Left lung (tissue), 14 donors: ENCODE results near the gene ERVH48-1. TPM values are rescaled to one million over a fixed set of nuclear protein-coding genes. Genes with fewer than 3 reads are reported as not detected.

Experiments used
- ATAC-seq: fragments of 200-7000 bp; cut with Tn5 transposase; one replicate; pipeline ENCODE4 v1.9.1; 2020; ENCODE audit warnings: moderate library complexity
- DNase-seq, 4 donors: peaks; one replicate each; pipeline ENCODE4 v3.0.0-alpha.2; 2013 to 2020
- H3K27ac ChIP-seq, 2 donors: fragments of 200-600 bp; sonication (generic) in 1 of 2; one replicate each; pipeline versions ENCODE4 v1.5.0 to v1.8.0; 2020 to 2021
- H3K27me3 ChIP-seq, 2 donors: fragments of 200-600 bp; sonication (generic) in 1 of 2; one replicate each; pipeline versions ENCODE4 v1.5.0 to v1.8.0; 2020 to 2021
- H3K36me3 ChIP-seq, 2 donors: fragments of 200-600 bp; sonication (generic) in 1 of 2; one replicate each; pipeline versions ENCODE4 v1.5.0 to v1.8.0; 2020 to 2021
- H3K4me1 ChIP-seq, 2 donors: fragments of 200-600 bp; one replicate each; pipeline ENCODE4 v1.8.0; 2021
- H3K4me3 ChIP-seq, 2 donors: fragments of 200-600 bp; sonication (generic) in 1 of 2; one replicate each; pipeline versions ENCODE4 v1.5.0 to v1.8.0; 2020 to 2021; ENCODE audit warnings: mild to moderate bottlenecking in 1 of 2
- H3K9me3 ChIP-seq, 2 donors: fragments of 200-600 bp; sonication (generic) in 1 of 2; one replicate each; pipeline versions ENCODE4 v1.5.0 to v1.8.0; 2020 to 2021
- intact Hi-C, 2 donors: fragments of 100-400 bp; cut with DNase I; formaldehyde crosslinking; loops; one replicate each; pipeline versions ENCODE4 v1.11.2 to v1.14.2; 2022
- long read RNA-seq, 12 donors: library from polyadenylated mRNA in 2 of 12; unstranded in 2 of 12; transcript quantifications; one replicate each; pipeline ENCODE4 v2.0.0 and lab custom pipeline, GENCODE V29; 2019 to 2026
- polyA plus RNA-seq, 6 donors: library from polyadenylated mRNA; unstranded; fragments of 120-200 nt; gene quantifications; one replicate each; pipeline ENCODE4 v1.2.1, GENCODE V29; 2013; ENCODE audit not compliant: insufficient read length in 6 of 6
- total RNA-seq, 2 donors: library from RNA; stranded (reverse); fragmentation: NEBNext Ultra II Directional; extraction: Animal tissue kit (Norgen Biotek cat#: 25700); gene quantifications; one replicate each; pipeline ENCODE4 v1.2.1, GENCODE V29; 2021
- TF ChIP-seq, protein P1 (sequence below), 2 donors: fragments of 200-600 bp; sonication (generic) in 1 of 2; IDR thresholded peaks; one replicate each; pipeline versions ENCODE4 v1.5.0 to v1.8.0; 2021; ENCODE audit warnings: antibody characterized with exemption in 2 of 2
- donor health status: DM: no; HTN: yes; CAD: no.
- donor health status: DM: no; HTN: no; CAD: no.

ERVH48-1 gene
- not detected for total RNA-seq
- polyA plus RNA-seq: 1 to 10 TPM; 1.9 to 2.9 (median 2.4) TPM
- long read RNA-seq, donor 1, partial matches to known transcripts: 0 of 3 reads
- long read RNA-seq, donor 1, other reads (novel, unspliced or antisense): 0 of 3 reads
- long read RNA-seq, donor 2, partial matches to known transcripts: 0 of 1 reads
- long read RNA-seq, donor 2, other reads (novel, unspliced or antisense): 0 of 1 reads
- long read RNA-seq, donor 3, partial matches to known transcripts: 0 of 2 reads
- long read RNA-seq, donor 3, other reads (novel, unspliced or antisense): 0 of 2 reads
- long read RNA-seq, donor 4: 0 reads
- long read RNA-seq, donor 5, partial matches to known transcripts: 0 of 2 reads
- long read RNA-seq, donor 5, other reads (novel, unspliced or antisense): 0 of 2 reads
- long read RNA-seq, donor 6: 0 reads
- long read RNA-seq, donor 7: 0 reads
- long read RNA-seq, donor 8: 0 reads
- long read RNA-seq, donor 9: 0 reads
- long read RNA-seq, donor 10: 0 reads
- long read RNA-seq, donor 11: 0 reads
- long read RNA-seq, donor 12: 0 reads

DNA sequence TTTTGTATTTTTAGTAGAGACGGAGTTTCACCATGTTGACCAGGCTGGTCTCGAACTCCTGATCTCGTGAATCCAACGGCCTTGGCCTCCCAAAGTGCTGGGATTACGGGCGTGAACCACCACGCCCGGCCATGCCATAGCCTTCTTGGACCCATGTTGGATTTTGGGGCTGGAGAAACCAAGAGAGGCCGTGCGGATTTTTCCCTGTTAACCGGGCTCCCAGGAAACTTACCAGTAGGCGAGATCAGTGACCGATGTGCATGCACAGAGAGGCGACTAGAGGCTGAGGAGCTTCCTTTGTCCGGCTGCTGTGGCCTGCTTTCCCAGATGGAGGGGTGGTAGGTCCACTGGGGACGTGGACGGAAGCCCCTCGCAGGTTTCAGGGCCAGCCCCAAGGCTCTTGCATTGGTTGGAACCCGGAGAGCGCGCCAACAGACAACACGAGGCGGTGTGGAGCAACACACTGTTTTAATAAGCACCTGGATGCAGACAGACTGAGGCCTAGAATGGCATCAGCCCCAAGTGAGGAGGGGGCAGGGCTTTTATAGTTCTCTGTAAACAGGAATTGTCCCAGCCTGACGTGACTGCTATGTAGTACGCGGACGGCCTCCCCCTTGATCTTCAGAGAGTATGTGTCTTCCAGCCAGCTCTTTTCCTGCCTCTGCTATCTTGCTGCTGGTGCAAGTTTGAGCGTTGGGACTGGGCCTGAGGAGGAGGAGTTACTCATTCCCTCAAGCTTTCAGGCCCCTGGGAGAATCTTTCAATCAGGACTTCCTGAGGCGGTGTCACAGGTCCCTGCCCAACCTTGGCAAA is at the start of gene ERVH48-1:
Gene ERVH48-1 (minus strand): TSS at position 517 of the 813 bp plus-strand sequence. CDS start 6,624 bp downstream, outside the sequence.
- Histone ChIP-seq H3K4me1 (peaks cover 0 to 9% of the 10 kb centered on the region in 2 donors), H3K4me3 (no peak within 1 kb of the TSS), H3K27me3 (no peaks in the 10 kb centered on the region), H3K9me3 (no peaks in the 10 kb centered on the region), H3K36me3 (no peaks in the 10 kb centered on the region), H3K27ac (no peak within 1 kb of the TSS)
- ATAC-seq (no peak), DNase-seq (peak in 2 of 4 donors; percentile 18 to 41)
- intact Hi-C loops: no loop called here
- TF ChIP-seq, protein P1, sequence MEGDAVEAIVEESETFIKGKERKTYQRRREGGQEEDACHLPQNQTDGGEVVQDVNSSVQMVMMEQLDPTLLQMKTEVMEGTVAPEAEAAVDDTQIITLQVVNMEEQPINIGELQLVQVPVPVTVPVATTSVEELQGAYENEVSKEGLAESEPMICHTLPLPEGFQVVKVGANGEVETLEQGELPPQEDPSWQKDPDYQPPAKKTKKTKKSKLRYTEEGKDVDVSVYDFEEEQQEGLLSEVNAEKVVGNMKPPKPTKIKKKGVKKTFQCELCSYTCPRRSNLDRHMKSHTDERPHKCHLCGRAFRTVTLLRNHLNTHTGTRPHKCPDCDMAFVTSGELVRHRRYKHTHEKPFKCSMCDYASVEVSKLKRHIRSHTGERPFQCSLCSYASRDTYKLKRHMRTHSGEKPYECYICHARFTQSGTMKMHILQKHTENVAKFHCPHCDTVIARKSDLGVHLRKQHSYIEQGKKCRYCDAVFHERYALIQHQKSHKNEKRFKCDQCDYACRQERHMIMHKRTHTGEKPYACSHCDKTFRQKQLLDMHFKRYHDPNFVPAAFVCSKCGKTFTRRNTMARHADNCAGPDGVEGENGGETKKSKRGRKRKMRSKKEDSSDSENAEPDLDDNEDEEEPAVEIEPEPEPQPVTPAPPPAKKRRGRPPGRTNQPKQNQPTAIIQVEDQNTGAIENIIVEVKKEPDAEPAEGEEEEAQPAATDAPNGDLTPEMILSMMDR (IDR thresholded peaks at IDR 0.05): no peak

DNA sequence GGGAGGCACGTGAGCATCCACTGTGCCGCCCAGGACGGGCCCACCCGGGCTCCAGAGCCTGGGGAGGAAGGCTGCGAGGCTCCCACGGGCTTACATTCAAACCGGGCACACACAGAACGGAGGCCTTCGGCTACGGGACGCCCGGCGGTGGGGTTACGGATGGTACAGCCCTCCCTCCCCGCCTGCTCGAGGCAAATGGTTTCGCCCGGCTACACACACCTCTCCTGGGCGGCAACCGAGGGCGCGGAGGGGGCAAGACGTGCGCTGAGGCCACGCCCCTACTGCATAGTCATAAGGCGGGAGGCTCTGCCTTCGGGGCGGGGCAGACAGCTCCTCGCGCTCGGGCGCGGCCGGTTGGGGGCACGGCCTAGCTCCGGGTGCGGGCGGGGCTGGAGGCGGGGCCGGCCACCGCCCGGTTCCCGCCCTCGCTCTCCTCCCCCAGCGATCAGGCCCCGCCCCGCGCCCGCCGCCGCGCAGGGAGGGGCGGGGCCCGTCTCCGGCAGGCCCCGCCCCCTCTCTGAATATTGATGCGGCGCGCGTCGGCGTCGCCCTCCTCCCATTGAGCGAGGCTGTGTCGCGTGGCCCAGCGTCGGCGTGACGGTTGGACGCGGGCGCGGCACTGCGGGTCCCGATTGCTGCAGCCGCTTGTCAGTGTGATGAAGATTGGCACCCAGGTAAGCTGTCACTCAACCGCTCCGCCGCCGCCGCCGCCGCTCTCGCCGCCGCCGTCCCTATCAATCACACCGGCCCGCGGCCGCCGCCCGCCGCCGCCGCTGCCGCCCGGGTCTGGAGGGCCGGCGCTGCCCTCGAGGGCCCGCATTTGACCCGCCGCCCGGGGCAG is 48.8 kb upstream of the ERVH48-1 start, which contains the start of gene PKNOX1:
Gene PKNOX1 (plus strand): TSS at position 572 of the 841 bp plus-strand sequence. CDS start 29,820 bp downstream, outside the sequence.
- TF ChIP-seq, protein P1 (IDR thresholded peaks at IDR 0.05): peak in 1 of 2 donors; percentile 22
- peak within 1 kb of the TSS; percentile 96 to 97 for H3K27ac ChIP-seq
- intact Hi-C loops: no loop called here
- H3K4me3 ChIP-seq: peak within 1 kb of the TSS; percentile 59 to 67
- no peaks in the 10 kb centered on the region for H3K36me3 ChIP-seq
- ATAC-seq (peak; percentile 95), DNase-seq (peak; percentile 97 to 100 (median 100))
- no peaks in the 10 kb centered on the region for H3K9me3 ChIP-seq
- no peaks in the 10 kb centered on the region for H3K27me3 ChIP-seq
- peaks cover 0 to 36% of the 10 kb centered on the region in 2 donors for H3K4me1 ChIP-seq

DNA sequence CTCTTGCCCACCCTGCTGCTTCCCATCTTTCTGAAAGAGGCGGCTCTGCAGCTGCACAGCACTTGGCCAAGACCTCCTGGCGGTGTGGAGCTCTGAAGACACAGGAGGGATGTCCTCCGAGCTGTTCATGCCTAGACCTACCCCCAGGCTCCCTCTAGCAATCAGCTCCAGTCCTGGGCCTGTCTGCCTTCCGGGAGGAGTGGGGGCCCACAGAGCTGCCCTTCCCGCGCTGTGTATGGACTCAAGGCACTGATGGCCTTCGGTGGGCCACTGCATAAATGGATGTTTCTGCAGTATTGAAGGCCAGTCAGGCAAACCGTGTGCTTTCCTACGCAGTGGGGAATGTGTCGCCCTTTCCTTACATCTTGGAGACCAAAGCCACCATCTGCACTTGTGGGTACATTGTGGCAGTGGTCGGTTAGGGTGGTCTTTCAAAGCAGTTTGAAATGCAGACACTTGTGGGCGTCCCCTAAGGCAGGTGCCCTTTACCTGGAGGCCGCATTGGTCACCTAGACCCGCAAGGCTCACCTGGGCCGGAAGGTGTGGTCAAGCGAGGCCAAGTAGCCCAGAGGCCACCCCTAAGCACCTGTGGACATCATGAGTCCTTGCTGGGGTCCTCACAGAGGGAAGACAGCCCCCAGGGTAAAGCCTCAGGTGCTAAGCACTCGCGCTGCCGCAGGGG is 48.0 kb upstream of the ERVH48-1 start:
- intact Hi-C loops: no loop called here
- DNase-seq (peak in 1 of 4 donors; percentile 46), ATAC-seq (peak; percentile 39)
- peaks cover 0 to 36% of the 10 kb centered on the region in 2 donors for H3K4me1 ChIP-seq
- H3K27me3 ChIP-seq: no peaks in the 10 kb centered on the region
- no peaks in the 10 kb centered on the region for H3K9me3 ChIP-seq
- H3K4me3 ChIP-seq: peak overlapping the region; percentile 57 to 67
- TF ChIP-seq, protein P1 (IDR thresholded peaks at IDR 0.05): no peak
- no peaks in the 10 kb centered on the region for H3K36me3 ChIP-seq
- H3K27ac ChIP-seq: peak overlapping the region; percentile 89 to 97

DNA sequence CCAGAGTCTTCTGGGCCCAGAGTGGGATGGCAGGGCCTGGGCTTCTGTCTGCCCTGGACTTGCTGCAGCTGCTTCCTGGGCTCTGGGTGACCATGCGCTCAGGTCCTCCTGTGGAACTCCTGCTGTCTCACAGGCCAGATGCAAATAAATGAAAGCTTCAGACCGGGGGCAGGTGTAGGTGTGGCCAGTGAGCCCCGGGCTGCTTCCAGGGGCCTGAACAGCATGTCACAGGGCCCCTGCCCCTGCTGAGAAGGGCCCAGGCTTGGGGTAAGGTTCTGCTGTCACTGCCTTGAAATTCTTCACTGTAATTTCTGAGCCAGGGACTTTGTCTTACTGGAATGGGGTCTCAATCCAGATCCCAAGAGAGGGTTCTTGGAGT is 46.5 kb upstream of the ERVH48-1 start:
- TF ChIP-seq, protein P1 (IDR thresholded peaks at IDR 0.05): no peak
- H3K27ac ChIP-seq: peak overlapping the region; percentile 19 to 57

More for the DNA sequence above, 46.5 kb upstream of the ERVH48-1 start:
- no peaks in the 10 kb centered on the region for H3K9me3 ChIP-seq
- H3K36me3 ChIP-seq: no peaks in the 10 kb centered on the region
- peaks cover 0 to 33% of the 10 kb centered on the region in 2 donors for H3K4me1 ChIP-seq
- intact Hi-C loops: no loop called here
- H3K27me3 ChIP-seq: no peaks in the 10 kb centered on the region
- DNase-seq (no peak), ATAC-seq (no peak)
- no peak overlapping the region for H3K4me3 ChIP-seq
